Measurements from ENCODE around the gene CS.
"Not testable (repeated sequence)": the region's sequence is repeated elsewhere in the genome, so short reads cannot be mapped to it uniquely, and the experiment has no call there.

The CS gene

GRCh38 chr12:56321027-56321426 is 20.9 kb upstream of the CS start:
- no peak for DNase-seq (ENCODE audit: low spot score)

- DNase-seq (ENCODE audit: low spot score): no peak
Observed at GRCh38 chr12:56317675-56318074, 17.5 kb upstream of the CS start.

GRCh38 chr12:56315622-56316473 is 15.7 kb upstream of the CS start, which contains the start of gene CNPY2:
TSS of gene CNPY2 (minus strand) at chr12:56315988. CDS start at chr12:56315217, 771 bp downstream.
- DNase-seq (ENCODE audit: low spot score): peak; percentile 97

GRCh38 chr12:56315249-56315621 is 15.1 kb upstream of the CS start:
- peak; percentile 87 for DNase-seq (ENCODE audit: low spot score)

GRCh38 chr12:56311003-56311402 is 10.9 kb upstream of the CS start:
- no peak for DNase-seq (ENCODE audit: low spot score)

- DNase-seq (ENCODE audit: low spot score): no peak
Observed at GRCh38 chr12:56308714-56309113, 8.6 kb upstream of the CS start.

- DNase-seq (ENCODE audit: low spot score): no peak
Observed at GRCh38 chr12:56307221-56307965, 7.3 kb upstream of the CS start.

- no peak for DNase-seq (ENCODE audit: low spot score)
Observed at GRCh38 chr12:56304872-56305590, 4.9 kb upstream of the CS start.

GRCh38 chr12:56304276-56304675 is 4.1 kb upstream of the CS start:
- no peak for DNase-seq (ENCODE audit: low spot score)

- DNase-seq (ENCODE audit: low spot score): no peak
Observed at GRCh38 chr12:56300644-56301464, 724 bp upstream of the CS start.

- DNase-seq (ENCODE audit: low spot score): no peak
Observed at GRCh38 chr12:56299308-56299852, 750 bp downstream of the CS start.

GRCh38 chr12:56298828-56299227 is 1.3 kb downstream of the CS start:
- DNase-seq (ENCODE audit: low spot score): no peak

- no peak for DNase-seq (ENCODE audit: low spot score)
Observed at GRCh38 chr12:56297400-56297799, 2.7 kb downstream of the CS start.

GRCh38 chr12:56296295-56296694 is 3.8 kb downstream of the CS start:
- DNase-seq (ENCODE audit: low spot score): no peak

- no peak for DNase-seq (ENCODE audit: low spot score)
Observed at GRCh38 chr12:56293795-56294194, 6.3 kb downstream of the CS start.

GRCh38 chr12:56288705-56289387 is 11.3 kb downstream of the CS start:
- DNase-seq (ENCODE audit: low spot score): no peak

GRCh38 chr12:56286044-56286830 is 13.9 kb downstream of the CS start:
- no peak for DNase-seq (ENCODE audit: low spot score)

- not testable (repeated sequence) for DNase-seq (ENCODE audit: low spot score)
Observed at GRCh38 chr12:56284263-56284662, 15.9 kb downstream of the CS start.

GRCh38 chr12:56282579-56282978 is 17.6 kb downstream of the CS start:
- DNase-seq (ENCODE audit: low spot score): no peak

GRCh38 chr12:56282030-56282429 is 18.1 kb downstream of the CS start:
- no peak for DNase-seq (ENCODE audit: low spot score)
